Measurements from ENCODE around the gene RAD51B.

The RAD51B gene

DNA sequence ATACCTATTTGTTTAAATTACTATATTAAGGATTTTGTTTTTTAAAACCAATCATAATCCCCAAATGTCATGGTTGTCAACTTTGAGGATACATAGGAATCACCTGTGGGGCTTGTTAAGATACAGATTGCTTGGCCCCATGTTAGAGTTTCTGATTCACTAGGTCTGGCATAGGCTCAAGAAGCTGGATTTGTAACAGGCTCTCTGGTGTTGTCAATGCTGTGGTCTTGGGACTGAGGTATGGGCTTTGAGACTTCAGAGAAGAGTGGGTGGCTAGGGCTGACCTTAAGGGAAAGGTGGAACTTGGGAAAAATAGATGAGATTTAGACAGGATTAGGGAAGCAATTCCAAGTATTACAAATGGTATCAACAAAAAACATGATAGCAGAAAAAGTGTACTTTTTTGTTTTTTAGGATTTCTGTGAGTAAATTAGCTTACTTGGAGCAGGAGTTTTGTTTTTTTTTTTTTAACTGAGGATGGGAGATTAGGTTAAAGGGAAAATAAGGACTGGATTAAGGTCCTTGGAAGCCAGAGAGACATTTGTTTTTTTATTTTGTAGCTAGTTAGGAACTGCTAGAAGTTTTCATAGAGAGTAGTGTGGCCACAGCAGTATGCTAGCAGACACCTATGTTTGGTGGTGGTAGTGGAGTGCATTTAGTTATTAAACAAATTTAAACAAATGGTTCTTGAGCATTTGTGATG, 88.6 kb downstream of the RAD51B start:
- H3K27me3 ChIP-seq (replicated peaks; ENCODE audit: control insufficient read depth, insufficient read depth, low read length): no peaks in the 10 kb centered on the region

DNA sequence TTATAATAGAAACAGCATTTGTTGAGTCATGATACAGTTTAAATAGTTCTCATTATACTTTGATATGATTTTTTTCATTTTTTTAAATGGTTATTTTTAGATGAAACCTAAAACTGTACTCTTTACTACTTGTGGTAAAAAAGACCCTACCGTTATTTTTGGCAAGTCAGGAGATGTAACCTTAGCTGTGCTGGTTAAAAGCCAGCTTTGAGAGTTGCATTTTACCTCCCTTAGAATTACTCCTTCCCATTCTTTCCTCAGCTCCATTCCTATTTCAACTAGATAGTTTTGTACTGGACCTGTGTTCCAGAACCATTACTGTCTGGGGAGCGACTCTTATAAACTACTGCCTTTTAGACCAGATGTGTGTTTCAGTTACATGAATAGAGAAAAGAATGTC, 92.0 kb downstream of the RAD51B start:
- Histone ChIP-seq H3K4me3 (replicated peaks; ENCODE audit: low read depth, low read length) (no peak overlapping the region), H3K27me3 (replicated peaks; ENCODE audit: control insufficient read depth, insufficient read depth, low read length) (no peaks in the 10 kb centered on the region), H3K36me3 (ENCODE audit: control insufficient read depth, insufficient read depth, low read length) (no peaks in the 10 kb centered on the region)
- TF ChIP-seq, protein P1, sequence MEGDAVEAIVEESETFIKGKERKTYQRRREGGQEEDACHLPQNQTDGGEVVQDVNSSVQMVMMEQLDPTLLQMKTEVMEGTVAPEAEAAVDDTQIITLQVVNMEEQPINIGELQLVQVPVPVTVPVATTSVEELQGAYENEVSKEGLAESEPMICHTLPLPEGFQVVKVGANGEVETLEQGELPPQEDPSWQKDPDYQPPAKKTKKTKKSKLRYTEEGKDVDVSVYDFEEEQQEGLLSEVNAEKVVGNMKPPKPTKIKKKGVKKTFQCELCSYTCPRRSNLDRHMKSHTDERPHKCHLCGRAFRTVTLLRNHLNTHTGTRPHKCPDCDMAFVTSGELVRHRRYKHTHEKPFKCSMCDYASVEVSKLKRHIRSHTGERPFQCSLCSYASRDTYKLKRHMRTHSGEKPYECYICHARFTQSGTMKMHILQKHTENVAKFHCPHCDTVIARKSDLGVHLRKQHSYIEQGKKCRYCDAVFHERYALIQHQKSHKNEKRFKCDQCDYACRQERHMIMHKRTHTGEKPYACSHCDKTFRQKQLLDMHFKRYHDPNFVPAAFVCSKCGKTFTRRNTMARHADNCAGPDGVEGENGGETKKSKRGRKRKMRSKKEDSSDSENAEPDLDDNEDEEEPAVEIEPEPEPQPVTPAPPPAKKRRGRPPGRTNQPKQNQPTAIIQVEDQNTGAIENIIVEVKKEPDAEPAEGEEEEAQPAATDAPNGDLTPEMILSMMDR (IDR thresholded peaks at IDR 0.05; ENCODE audit: insufficient read depth, low read length, poor library complexity, severe bottlenecking): no peak
- DNase-seq (ENCODE audit: extremely low read depth, insufficient read length): no peak

More for the DNA sequence above, 88.6 kb downstream of the RAD51B start:
- no peak overlapping the region for H3K4me3 ChIP-seq (replicated peaks; ENCODE audit: low read depth, low read length)
- DNase-seq (ENCODE audit: extremely low read depth, insufficient read length): no peak
- H3K36me3 ChIP-seq (ENCODE audit: control insufficient read depth, insufficient read depth, low read length): no peaks in the 10 kb centered on the region
- TF ChIP-seq, protein P1 (IDR thresholded peaks at IDR 0.05; ENCODE audit: insufficient read depth, low read length, poor library complexity, severe bottlenecking): no peak

DNA sequence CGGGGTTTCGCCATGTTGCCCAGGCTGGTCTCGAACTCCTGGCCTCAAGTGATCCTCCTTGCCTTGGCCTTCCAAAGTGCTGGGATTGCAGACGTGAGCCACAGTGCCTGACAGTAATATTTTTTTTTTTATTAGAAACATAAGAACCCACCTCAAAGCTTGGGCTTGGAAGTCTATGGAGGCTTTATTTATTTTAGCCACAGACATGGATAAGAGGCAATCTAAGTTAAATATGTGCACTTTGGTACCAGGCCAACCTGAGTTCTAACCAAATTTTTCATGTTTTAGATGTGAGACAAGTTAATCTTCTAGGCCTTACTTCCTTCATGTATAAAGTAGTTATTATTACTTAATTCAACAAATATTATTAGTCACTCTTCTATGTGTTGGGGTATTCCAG, 96.9 kb downstream of the RAD51B start:
- Histone ChIP-seq H3K27me3 (replicated peaks; ENCODE audit: control insufficient read depth, insufficient read depth, low read length) (no peaks in the 10 kb centered on the region), H3K4me3 (replicated peaks; ENCODE audit: low read depth, low read length) (no peak overlapping the region), H3K36me3 (ENCODE audit: control insufficient read depth, insufficient read depth, low read length) (no peaks in the 10 kb centered on the region)
- TF ChIP-seq, protein P1 (IDR thresholded peaks at IDR 0.05; ENCODE audit: insufficient read depth, low read length, poor library complexity, severe bottlenecking): no peak
- no peak for DNase-seq (ENCODE audit: extremely low read depth, insufficient read length)

DNA sequence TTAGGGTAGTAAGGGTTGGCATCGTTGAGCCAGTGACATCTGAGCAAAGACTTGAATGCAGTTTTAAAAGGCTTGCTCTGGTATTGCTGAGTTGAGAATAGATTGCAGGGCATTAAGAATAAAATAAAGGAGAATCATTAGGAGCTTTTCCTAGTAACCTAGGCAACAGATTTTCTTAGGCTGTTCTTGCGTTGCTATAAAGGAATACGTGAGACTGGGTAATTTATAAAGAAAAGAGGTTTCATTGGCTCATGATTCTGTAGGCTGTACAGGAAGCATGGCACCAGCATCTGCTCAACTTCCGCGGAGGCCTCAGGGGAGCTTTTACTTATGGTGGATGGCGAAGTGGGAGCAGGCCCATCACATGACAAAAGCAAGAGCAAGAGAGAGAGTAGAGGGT, 97.4 kb downstream of the RAD51B start:
- no peak for DNase-seq (ENCODE audit: extremely low read depth, insufficient read length)
- no peak overlapping the region for H3K4me3 ChIP-seq (replicated peaks; ENCODE audit: low read depth, low read length)
- H3K27me3 ChIP-seq (replicated peaks; ENCODE audit: control insufficient read depth, insufficient read depth, low read length): no peaks in the 10 kb centered on the region
- H3K36me3 ChIP-seq (ENCODE audit: control insufficient read depth, insufficient read depth, low read length): no peaks in the 10 kb centered on the region
- TF ChIP-seq, protein P1 (IDR thresholded peaks at IDR 0.05; ENCODE audit: insufficient read depth, low read length, poor library complexity, severe bottlenecking): no peak

DNA sequence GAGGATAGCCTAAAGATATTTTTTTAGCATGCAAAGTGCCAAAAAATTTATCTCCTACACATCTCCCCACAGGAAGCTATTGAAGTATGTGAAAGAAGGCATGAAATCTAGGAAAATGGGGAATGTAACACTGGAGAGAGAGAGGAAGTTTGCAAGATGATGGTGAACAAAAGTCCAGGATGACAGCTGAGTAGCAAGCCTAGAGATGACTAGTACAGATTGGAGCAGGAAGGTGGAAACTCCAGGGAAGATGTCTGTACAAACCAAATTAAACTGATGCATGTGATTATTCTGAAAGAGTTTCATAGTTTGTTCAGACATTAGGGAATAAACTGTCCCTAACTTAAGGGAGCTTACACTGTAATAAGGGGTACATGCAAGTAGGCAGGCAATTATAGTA, 99.3 kb downstream of the RAD51B start:
- H3K36me3 ChIP-seq (ENCODE audit: control insufficient read depth, insufficient read depth, low read length): no peaks in the 10 kb centered on the region
- TF ChIP-seq, protein P1 (IDR thresholded peaks at IDR 0.05; ENCODE audit: insufficient read depth, low read length, poor library complexity, severe bottlenecking): no peak

More for the DNA sequence above, 99.3 kb downstream of the RAD51B start:
- Histone ChIP-seq H3K4me3 (replicated peaks; ENCODE audit: low read depth, low read length) (no peak overlapping the region), H3K27me3 (replicated peaks; ENCODE audit: control insufficient read depth, insufficient read depth, low read length) (no peaks in the 10 kb centered on the region)
- DNase-seq (ENCODE audit: extremely low read depth, insufficient read length): no peak
